ENCODE data around the gene MYCBPAP. TPM values are rescaled to one million over a fixed set of nuclear protein-coding genes. Genes with fewer than 3 reads are reported as not detected.
A peak's percentile ranks its signal among the peaks of the same experiment; 100 is the strongest.

Gene MYCBPAP
- total RNA-seq, 2 donors from 2014 or later, result 1.1 to 2.8 TPM

- Mint-ChIP-seq H3K9me3 (no peaks in the 10 kb centered on the region), H3K4me1 (ENCODE audit: low read depth in 2 of 2) (no peaks in the 10 kb centered on the region), H3K27ac (no peak overlapping the region), H3K36me3 (no peaks in the 10 kb centered on the region), H3K4me3 (no peak overlapping the region), H3K27me3 (no peaks in the 10 kb centered on the region)
- DNase-seq (ENCODE audit: low spot score) (no peak), ATAC-seq (no peak)
Measured at GRCh38 chr17:50523208-50523607, 15.0 kb downstream of the MYCBPAP start.

GRCh38 chr17:50524838-50525237 lies 16.6 kb downstream of the MYCBPAP start:
- DNase-seq (ENCODE audit: low spot score) (no peak), ATAC-seq (no peak)
- Mint-ChIP-seq H3K4me1 (ENCODE audit: low read depth in 2 of 2) (no peaks in the 10 kb centered on the region), H3K27ac (no peak overlapping the region), H3K9me3 (no peaks in the 10 kb centered on the region), H3K36me3 (no peaks in the 10 kb centered on the region), H3K4me3 (no peak overlapping the region), H3K27me3 (peaks cover 0 to 2% of the 10 kb centered on the region in 2 donors)

GRCh38 chr17:50527155-50527762 lies 19.0 kb downstream of the MYCBPAP start:
- no peak overlapping the region for H3K4me3 Mint-ChIP-seq
- H3K27ac Mint-ChIP-seq, result no peak overlapping the region
- no peak for DNase-seq (ENCODE audit: low spot score)
- H3K36me3 Mint-ChIP-seq, result no peaks in the 10 kb centered on the region
- H3K9me3 Mint-ChIP-seq, result no peaks in the 10 kb centered on the region
- H3K27me3 Mint-ChIP-seq, result peaks cover 12 to 13% of the 10 kb centered on the region in 2 donors
- no peak for ATAC-seq
- no peaks in the 10 kb centered on the region for H3K4me1 Mint-ChIP-seq (ENCODE audit: low read depth in 2 of 2)

- DNase-seq (ENCODE audit: low spot score) (no peak), ATAC-seq (no peak)
Measured at GRCh38 chr17:50527949-50528474, 19.8 kb downstream of the MYCBPAP start.

GRCh38 chr17:50529849-50530248 lies 21.6 kb downstream of the MYCBPAP start:
- peaks cover 29 to 30% of the 10 kb centered on the region in 2 donors for H3K27me3 Mint-ChIP-seq
- DNase-seq (ENCODE audit: low spot score), result no peak
- H3K4me3 Mint-ChIP-seq, result no peak overlapping the region
- H3K9me3 Mint-ChIP-seq, result no peaks in the 10 kb centered on the region
- ATAC-seq, result no peak
- H3K4me1 Mint-ChIP-seq (ENCODE audit: low read depth in 2 of 2), result peaks cover 0 to 5% of the 10 kb centered on the region in 2 donors
- H3K36me3 Mint-ChIP-seq, result no peaks in the 10 kb centered on the region
- H3K27ac Mint-ChIP-seq, result no peak overlapping the region

More at GRCh38 chr17:50527949-50528474, 19.8 kb downstream of the MYCBPAP start:
- Mint-ChIP-seq H3K27ac (no peak overlapping the region), H3K27me3 (peaks cover 13% of the 10 kb centered on the region in 2 donors), H3K9me3 (no peaks in the 10 kb centered on the region), H3K4me1 (ENCODE audit: low read depth in 2 of 2) (no peaks in the 10 kb centered on the region), H3K36me3 (no peaks in the 10 kb centered on the region), H3K4me3 (no peak overlapping the region)

GRCh38 chr17:50531428-50532025 lies 23.3 kb downstream of the MYCBPAP start:
- Mint-ChIP-seq H3K9me3 (no peaks in the 10 kb centered on the region), H3K4me3 (no peak overlapping the region), H3K27ac (no peak overlapping the region), H3K27me3 (peaks cover 39% of the 10 kb centered on the region in 2 donors), H3K36me3 (no peaks in the 10 kb centered on the region), H3K4me1 (ENCODE audit: low read depth in 2 of 2) (peaks cover 0 to 5% of the 10 kb centered on the region in 2 donors)
- DNase-seq (ENCODE audit: low spot score) (no peak), ATAC-seq (no peak)

GRCh38 chr17:50532452-50533024 lies 24.3 kb downstream of the MYCBPAP start, which contains the start of gene EPN3:
Gene EPN3, plus strand, starts transcription at chr17:50532735. Its CDS starts 3,822 bp downstream, at chr17:50536557.
- H3K4me3 Mint-ChIP-seq, result no peak within 1 kb of the TSS
- H3K4me1 Mint-ChIP-seq (ENCODE audit: low read depth in 2 of 2), result peaks cover 0 to 5% of the 10 kb centered on the region in 2 donors
- H3K27me3 Mint-ChIP-seq, result peaks cover 39 to 41% of the 10 kb centered on the region in 2 donors
- DNase-seq (ENCODE audit: low spot score), result no peak
- no peak within 1 kb of the TSS for H3K27ac Mint-ChIP-seq
- ATAC-seq, result no peak
- H3K36me3 Mint-ChIP-seq, result no peaks in the 10 kb centered on the region
- H3K9me3 Mint-ChIP-seq, result no peaks in the 10 kb centered on the region

DNA sequence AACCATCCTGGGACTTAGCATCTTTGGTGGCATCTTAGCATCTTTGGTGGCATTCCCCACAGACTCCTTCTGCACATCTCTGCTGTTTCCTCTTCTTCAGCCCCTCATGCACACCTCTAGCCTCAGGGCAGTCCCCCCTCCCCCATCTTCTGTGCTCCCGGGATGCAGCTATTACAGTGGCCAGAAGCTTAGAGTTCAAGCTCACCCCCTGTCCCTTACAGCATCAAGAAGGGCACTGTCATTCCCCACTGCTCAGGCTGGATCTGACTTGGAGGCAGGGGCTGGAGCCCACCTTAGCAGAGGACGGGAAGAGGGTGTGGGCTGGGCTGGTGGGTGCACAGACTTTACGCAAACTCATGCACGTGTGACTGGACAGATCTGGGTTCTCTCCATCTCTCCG lies 24.9 kb downstream of the MYCBPAP start:
- ATAC-seq (no peak), DNase-seq (ENCODE audit: low spot score) (no peak)
- no peak overlapping the region for H3K4me3 Mint-ChIP-seq
- H3K27ac Mint-ChIP-seq, result no peak overlapping the region
- no peaks in the 10 kb centered on the region for H3K9me3 Mint-ChIP-seq
- no peaks in the 10 kb centered on the region for H3K36me3 Mint-ChIP-seq
- peaks cover 0 to 5% of the 10 kb centered on the region in 2 donors for H3K4me1 Mint-ChIP-seq (ENCODE audit: low read depth in 2 of 2)
- H3K27me3 Mint-ChIP-seq, result peaks cover 39 to 41% of the 10 kb centered on the region in 2 donors

DNA sequence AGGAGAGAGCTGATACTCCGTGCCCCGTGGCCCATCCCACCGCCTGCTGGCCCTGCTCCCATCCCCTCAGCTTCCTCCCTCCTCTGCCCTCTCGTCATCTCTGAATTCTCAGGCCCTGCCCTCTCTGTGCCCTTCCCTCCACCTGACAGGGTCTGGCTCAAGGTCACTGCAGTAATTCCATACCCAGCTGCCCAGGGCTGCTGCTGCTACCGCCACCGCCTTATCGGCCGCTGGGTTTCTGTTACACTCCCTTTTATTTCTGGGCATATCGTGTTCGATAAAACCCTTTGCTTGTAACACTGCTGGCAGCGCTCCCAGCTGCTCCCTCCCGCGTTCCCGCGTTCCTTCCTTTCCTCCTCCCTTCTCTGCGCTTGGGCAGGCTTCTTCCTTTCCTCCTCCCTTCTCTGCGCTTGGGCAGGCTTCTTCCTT lies 25.5 kb downstream of the MYCBPAP start:
- no peak for ATAC-seq
- no peak overlapping the region for H3K4me3 Mint-ChIP-seq
- H3K27me3 Mint-ChIP-seq, result peaks cover 39 to 41% of the 10 kb centered on the region in 2 donors

GRCh38 chr17:50534222-50534978 lies 26.2 kb downstream of the MYCBPAP start:
- Mint-ChIP-seq H3K4me1 (ENCODE audit: low read depth in 2 of 2) (peaks cover 0 to 5% of the 10 kb centered on the region in 2 donors), H3K36me3 (no peaks in the 10 kb centered on the region), H3K27me3 (peaks cover 39 to 41% of the 10 kb centered on the region in 2 donors), H3K4me3 (no peak overlapping the region), H3K27ac (no peak overlapping the region), H3K9me3 (no peaks in the 10 kb centered on the region)
- DNase-seq (ENCODE audit: low spot score), result no peak
- peak in 1 of 2 donors; percentile 29 for ATAC-seq

More for the DNA sequence above, 25.5 kb downstream of the MYCBPAP start:
- Mint-ChIP-seq H3K36me3 (no peaks in the 10 kb centered on the region), H3K4me1 (ENCODE audit: low read depth in 2 of 2) (peaks cover 0 to 5% of the 10 kb centered on the region in 2 donors), H3K27ac (no peak overlapping the region), H3K9me3 (no peaks in the 10 kb centered on the region)
- DNase-seq (ENCODE audit: low spot score), result no peak

- DNase-seq (ENCODE audit: low spot score), result no peak
- H3K27me3 Mint-ChIP-seq, result peaks cover 38 to 39% of the 10 kb centered on the region in 2 donors
- no peaks in the 10 kb centered on the region for H3K9me3 Mint-ChIP-seq
- H3K4me1 Mint-ChIP-seq (ENCODE audit: low read depth in 2 of 2), result peaks cover 0 to 5% of the 10 kb centered on the region in 2 donors
- H3K4me3 Mint-ChIP-seq, result no peak overlapping the region
- H3K36me3 Mint-ChIP-seq, result no peaks in the 10 kb centered on the region
- H3K27ac Mint-ChIP-seq, result no peak overlapping the region
- ATAC-seq, result no peak
Measured at GRCh38 chr17:50534979-50535326, 26.7 kb downstream of the MYCBPAP start.

DNA sequence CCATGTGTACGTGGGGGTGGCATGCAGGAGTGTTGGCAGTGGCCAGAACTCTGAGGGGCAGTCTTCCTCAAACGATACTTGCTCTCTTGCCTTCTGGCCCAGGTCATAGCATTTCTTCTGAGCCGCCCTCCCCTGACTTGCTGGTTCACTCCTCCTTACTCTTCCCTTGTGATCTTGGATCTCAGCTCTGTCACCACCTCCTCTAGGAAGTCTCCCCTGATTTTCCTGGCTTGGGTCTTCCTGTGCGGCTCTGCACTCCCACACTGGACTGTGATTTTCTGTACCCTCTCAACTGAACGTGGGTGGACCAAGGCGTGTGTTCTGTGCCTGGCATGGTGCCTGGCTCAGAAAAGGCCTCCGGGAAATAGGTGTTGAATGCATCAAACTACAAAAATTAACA lies 27.2 kb downstream of the MYCBPAP start:
- Mint-ChIP-seq H3K27ac (no peak overlapping the region), H3K9me3 (no peaks in the 10 kb centered on the region), H3K4me1 (ENCODE audit: low read depth in 2 of 2) (peaks cover 0 to 5% of the 10 kb centered on the region in 2 donors), H3K27me3 (peaks cover 38 to 39% of the 10 kb centered on the region in 2 donors), H3K4me3 (no peak overlapping the region), H3K36me3 (no peaks in the 10 kb centered on the region)
- no peak for ATAC-seq
- no peak for DNase-seq (ENCODE audit: low spot score)

- no peak for ATAC-seq
- peaks cover 5 to 8% of the 10 kb centered on the region in 2 donors for H3K4me1 Mint-ChIP-seq (ENCODE audit: low read depth in 2 of 2)
- DNase-seq (ENCODE audit: low spot score), result no peak
- no peak overlapping the region for H3K27ac Mint-ChIP-seq
- peaks cover 28 to 29% of the 10 kb centered on the region in 2 donors for H3K27me3 Mint-ChIP-seq
- H3K4me3 Mint-ChIP-seq, result no peak overlapping the region
- H3K36me3 Mint-ChIP-seq, result no peaks in the 10 kb centered on the region
- H3K9me3 Mint-ChIP-seq, result no peaks in the 10 kb centered on the region
Measured at GRCh38 chr17:50536683-50537646, 28.7 kb downstream of the MYCBPAP start.
